Lower leg skin (tissue), 3 donors: ENCODE measurements around the gene FARS2.

Experiments
- CTCF ChIP-seq, 3 donors: fragments of 450-650 bp; IDR thresholded peaks; one replicate each; pipeline ENCODE4 v1.5.1; 2016; ENCODE audit warnings: antibody characterized with exemption in 3 of 3, mild to moderate bottlenecking in 3 of 3, moderate library complexity in 2 of 3
- POLR2A ChIP-seq, 2 donors: fragments of 450-650 bp; IDR thresholded peaks; one replicate each; pipeline ENCODE4 v1.6.1; 2016 to 2017; ENCODE audit warnings: antibody characterized with exemption in 2 of 2, mild to moderate bottlenecking in 1 of 2, moderate library complexity in 1 of 2

GRCh38 chr6:5809450-5809849, 548.1 kb downstream of the FARS2 start:
- TF ChIP-seq CTCF (IDR thresholded peaks at IDR 0.05) (no peak), POLR2A (IDR thresholded peaks at IDR 0.05) (no peak)
